ENCODE data around the gene UBE2L3. TPM values are rescaled to one million over a fixed set of nuclear protein-coding genes. Genes with fewer than 3 reads are reported as not detected.

The UBE2L3 gene
- polyA plus RNA-seq, 1 of the 3 experiments (the other 2 are of a cell fraction): 41.2 TPM

DNA sequence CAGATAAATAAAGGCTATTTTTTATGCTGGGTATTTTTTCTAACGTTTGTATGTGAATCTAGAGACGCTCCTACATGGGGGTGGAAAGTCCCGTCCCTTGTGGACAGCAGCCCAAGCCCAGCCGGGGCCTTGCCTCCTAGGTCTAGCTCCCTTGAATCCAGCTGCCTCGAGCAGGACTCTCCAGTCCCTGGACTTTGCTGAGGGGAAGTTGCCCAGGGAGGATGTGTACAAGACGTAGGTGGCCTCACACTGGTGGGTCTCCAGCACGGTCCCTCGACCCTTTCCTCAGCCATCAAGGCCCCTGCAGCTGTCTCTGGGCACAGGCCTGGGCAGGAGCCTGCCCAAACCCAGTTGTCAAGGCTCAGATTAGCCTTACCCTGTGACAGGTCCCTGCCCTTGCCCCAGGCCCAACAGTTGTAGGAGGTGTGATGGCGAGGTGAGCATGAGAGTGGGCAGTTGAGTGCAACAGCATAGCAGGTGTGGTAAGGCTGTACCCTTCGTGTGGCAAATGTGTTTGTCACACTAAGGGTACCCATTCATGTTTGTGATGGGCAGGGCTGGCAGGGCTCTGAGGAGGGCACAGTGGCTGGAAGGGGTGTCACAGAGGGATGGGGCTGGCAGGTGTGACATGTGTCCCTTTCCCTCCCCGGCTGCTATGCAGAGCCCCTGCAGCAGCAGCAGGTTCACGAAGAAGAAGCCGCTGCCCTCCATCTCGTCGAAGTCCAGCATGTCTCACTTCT is 68.4 kb downstream of the UBE2L3 start:
- TF ChIP-seq EZH2phosphoT487 (IDR thresholded peaks at IDR 0.05; ENCODE audit: borderline replicate concordance, low read depth) (no peak), POLR2AphosphoS5 (IDR thresholded peaks at IDR 0.05; ENCODE audit: low read depth, low read length) (no peak), TEAD4 (IDR thresholded peaks at IDR 0.05; ENCODE audit: borderline replicate concordance, insufficient read depth) (no peak), RAD21 (IDR thresholded peaks at IDR 0.05; ENCODE audit: low read length) (no peak), YY1 (IDR thresholded peaks at IDR 0.05; ENCODE audit: low read depth) (no peak), SMC3 (IDR thresholded peaks at IDR 0.05; ENCODE audit: low read depth, low read length) (no peak), FOXM1 (IDR thresholded peaks at IDR 0.05; ENCODE audit: low read depth) (no peak), CHD2 (IDR thresholded peaks at IDR 0.05; ENCODE audit: low read length, partially characterized antibody) (no peak), MXI1 (IDR thresholded peaks at IDR 0.05; ENCODE audit: low read depth, low read length) (no peak), GATA2 (CRISPR knock-in tag; IDR thresholded peaks at IDR 0.05) (no peak), FOSL2 (IDR thresholded peaks at IDR 0.05; ENCODE audit: borderline replicate concordance, low read depth) (no peak), FOXJ3 (CRISPR knock-in tag; IDR thresholded peaks at IDR 0.05) (no peak), SIN3A (IDR thresholded peaks at IDR 0.05; ENCODE audit: borderline replicate concordance, low read depth, low read length) (no peak), RFX5 (IDR thresholded peaks at IDR 0.05; ENCODE audit: low read length) (no peak), TCF12 (IDR thresholded peaks at IDR 0.05) (no peak), TAF1 (IDR thresholded peaks at IDR 0.05; ENCODE audit: borderline replicate concordance, low read depth, low read length) (no peak)
- TF ChIP-seq, protein P1, sequence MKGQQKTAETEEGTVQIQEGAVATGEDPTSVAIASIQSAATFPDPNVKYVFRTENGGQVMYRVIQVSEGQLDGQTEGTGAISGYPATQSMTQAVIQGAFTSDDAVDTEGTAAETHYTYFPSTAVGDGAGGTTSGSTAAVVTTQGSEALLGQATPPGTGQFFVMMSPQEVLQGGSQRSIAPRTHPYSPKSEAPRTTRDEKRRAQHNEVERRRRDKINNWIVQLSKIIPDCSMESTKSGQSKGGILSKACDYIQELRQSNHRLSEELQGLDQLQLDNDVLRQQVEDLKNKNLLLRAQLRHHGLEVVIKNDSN (IDR thresholded peaks at IDR 0.05; ENCODE audit: borderline replicate concordance, low read depth): no peak
- TF ChIP-seq, protein P2, sequence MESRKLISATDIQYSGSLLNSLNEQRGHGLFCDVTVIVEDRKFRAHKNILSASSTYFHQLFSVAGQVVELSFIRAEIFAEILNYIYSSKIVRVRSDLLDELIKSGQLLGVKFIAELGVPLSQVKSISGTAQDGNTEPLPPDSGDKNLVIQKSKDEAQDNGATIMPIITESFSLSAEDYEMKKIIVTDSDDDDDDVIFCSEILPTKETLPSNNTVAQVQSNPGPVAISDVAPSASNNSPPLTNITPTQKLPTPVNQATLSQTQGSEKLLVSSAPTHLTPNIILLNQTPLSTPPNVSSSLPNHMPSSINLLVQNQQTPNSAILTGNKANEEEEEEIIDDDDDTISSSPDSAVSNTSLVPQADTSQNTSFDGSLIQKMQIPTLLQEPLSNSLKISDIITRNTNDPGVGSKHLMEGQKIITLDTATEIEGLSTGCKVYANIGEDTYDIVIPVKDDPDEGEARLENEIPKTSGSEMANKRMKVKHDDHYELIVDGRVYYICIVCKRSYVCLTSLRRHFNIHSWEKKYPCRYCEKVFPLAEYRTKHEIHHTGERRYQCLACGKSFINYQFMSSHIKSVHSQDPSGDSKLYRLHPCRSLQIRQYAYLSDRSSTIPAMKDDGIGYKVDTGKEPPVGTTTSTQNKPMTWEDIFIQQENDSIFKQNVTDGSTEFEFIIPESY (IDR thresholded peaks at IDR 0.05; ENCODE audit: borderline replicate concordance, low read depth): no peak
- TF ChIP-seq, protein P3, sequence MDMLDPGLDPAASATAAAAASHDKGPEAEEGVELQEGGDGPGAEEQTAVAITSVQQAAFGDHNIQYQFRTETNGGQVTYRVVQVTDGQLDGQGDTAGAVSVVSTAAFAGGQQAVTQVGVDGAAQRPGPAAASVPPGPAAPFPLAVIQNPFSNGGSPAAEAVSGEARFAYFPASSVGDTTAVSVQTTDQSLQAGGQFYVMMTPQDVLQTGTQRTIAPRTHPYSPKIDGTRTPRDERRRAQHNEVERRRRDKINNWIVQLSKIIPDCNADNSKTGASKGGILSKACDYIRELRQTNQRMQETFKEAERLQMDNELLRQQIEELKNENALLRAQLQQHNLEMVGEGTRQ (IDR thresholded peaks at IDR 0.05; ENCODE audit: borderline replicate concordance, low read depth, low read length): no peak
- TF ChIP-seq, protein P4, sequence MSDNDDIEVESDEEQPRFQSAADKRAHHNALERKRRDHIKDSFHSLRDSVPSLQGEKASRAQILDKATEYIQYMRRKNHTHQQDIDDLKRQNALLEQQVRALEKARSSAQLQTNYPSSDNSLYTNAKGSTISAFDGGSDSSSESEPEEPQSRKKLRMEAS (IDR thresholded peaks at IDR 0.05; ENCODE audit: low read depth): no peak
- POLR2A ChIA-PET: no interaction called here

More for the DNA sequence above, 68.4 kb downstream of the UBE2L3 start:
- H3K27ac ChIP-seq (ENCODE audit: low read depth in 2 of 2, low read length in 1 of 2): no peak overlapping the region
- peaks cover 5% of the 10 kb centered on the region for H3F3A ChIP-seq (replicated peaks; ENCODE audit: insufficient read depth)
- no peaks in the 10 kb centered on the region for H4K20me1 ChIP-seq (ENCODE audit: insufficient read depth)
- CTCF ChIA-PET: interaction anchor here (1.2 to 8.3 kb wide), 4 partner anchors 9 to 13 kb away, joined by 3 to 145 read pairs (median 10); partner anchors contain the start of genes CCDC116 and YDJC
- WGBS (ENCODE audit: low lambda C conversion rate): 57% methylated on average over 9 of the region's 15 CpGs
- H3K9ac ChIP-seq: no peak overlapping the region
- no peak overlapping the region for H2AFZ ChIP-seq (ENCODE audit: low read depth)
- no peaks in the 10 kb centered on the region for H3K36me3 ChIP-seq (replicated peaks in 1 of 2; ENCODE audit: control insufficient read depth in 1 of 2, insufficient read depth in 2 of 2, low read length in 1 of 2)
- no peaks in the 10 kb centered on the region for H3K9me2 ChIP-seq
- no peak for DNase-seq
- H3K4me1 ChIP-seq (ENCODE audit: control insufficient read depth in 1 of 2, insufficient read depth in 2 of 2, low read depth in 1 of 2, low read length in 1 of 2): peaks cover 0 to 2% of the 10 kb centered on the region in 2 experiments; a peak in 1 of 4 replicates
- no peaks in the 10 kb centered on the region for H3K79me2 ChIP-seq (ENCODE audit: insufficient read depth)
- no peak overlapping the region for H3K4me3 ChIP-seq (ENCODE audit: low read depth in 2 of 2, low read length in 1 of 2)
- H3K4me2 ChIP-seq: no peak overlapping the region
- H3K27me3 ChIP-seq (ENCODE audit: insufficient read depth): no peaks in the 10 kb centered on the region
- H3K9me3 ChIP-seq: no peaks in the 10 kb centered on the region
